Cardiac muscle cell (in vitro differentiated cells and primary cell): ENCODE results near the gene MCM10. TPM values are rescaled to one million over a fixed set of nuclear protein-coding genes. Genes with fewer than 3 reads are reported as not detected.

Experiments
- DNase-seq, 2 donors: peaks; one replicate each; pipeline versions ENCODE4 v3.0.0 to v3.0.0-alpha.2; 2010 to 2017; ENCODE audit warnings: low read depth in 1 of 2, low spot score in 1 of 2
- H3K27ac ChIP-seq: fragments of 200-600 bp; sonication (generic); 2 replicates; pipeline ENCODE4 v1.5.1; 2016
- H3K27me3 ChIP-seq: fragments of 200-600 bp; sonication (generic); 2 replicates; pipeline ENCODE4 v1.6.0; 2016; ENCODE audit warnings: control low read depth
- H3K36me3 ChIP-seq: fragments of 200-600 bp; sonication (generic); 2 replicates; pipeline ENCODE4 v1.5.1; 2016; ENCODE audit warnings: control low read depth
- H3K4me1 ChIP-seq: fragments of 200-600 bp; sonication (generic); 2 replicates; pipeline ENCODE4 v1.8.1; 2017; ENCODE audit warnings: low read depth, mild to moderate bottlenecking, mixed run types
- H3K4me3 ChIP-seq: fragments of 200-600 bp; sonication (generic); 2 replicates; pipeline ENCODE4 v1.5.1; 2016; ENCODE audit warnings: mild to moderate bottlenecking
- H3K9me3 ChIP-seq: fragments of 200-600 bp; sonication (generic); 2 replicates; pipeline ENCODE4 v1.5.1; 2017; ENCODE audit warnings: low read depth, mild to moderate bottlenecking, control low read depth
- CTCF ChIP-seq: IDR thresholded peaks from 2 replicates; pipeline ENCODE4 v1.5.1; 2012; ENCODE audit warnings: low read depth, mild to moderate bottlenecking, low read length
- polyA plus RNA-seq: library from polyadenylated mRNA; unstranded; fragments of >200 nt; fragmentation: Nextera tagmentation; extraction: Ambion mirVana; gene quantifications from 2 replicates; pipeline ENCODE4 v1.2.1, GENCODE V29; 2016
- total RNA-seq: library from RNA; depleted of rRNA; stranded (reverse); fragments of >200 nt; gene quantifications from 2 replicates; pipeline ENCODE4 v1.2.3, GENCODE V29; 2016

MCM10 gene
- total and polyA plus RNA-seq, 2 experiments from 2014 or later, result 3.9 to 10.0 TPM

- Histone ChIP-seq H3K9me3 (no peaks in the 10 kb centered on the region), H3K4me3 (no peak overlapping the region), H3K36me3 (no peaks in the 10 kb centered on the region), H3K4me1 (no peaks in the 10 kb centered on the region), H3K27me3 (no peaks in the 10 kb centered on the region), H3K27ac (no peak overlapping the region)
- no peak for TF ChIP-seq CTCF
- no peak for DNase-seq
These were observed 6.2 kb downstream of the MCM10 start for GRCh38 chr10:13167568-13167967.

GRCh38 chr10:13168781-13169180, 7.4 kb downstream of the MCM10 start:
- Histone ChIP-seq H3K4me1 (no peaks in the 10 kb centered on the region), H3K27ac (no peak overlapping the region), H3K4me3 (no peak overlapping the region), H3K27me3 (no peaks in the 10 kb centered on the region), H3K9me3 (no peaks in the 10 kb centered on the region), H3K36me3 (no peaks in the 10 kb centered on the region)
- no peak for TF ChIP-seq CTCF
- no peak for DNase-seq

- TF ChIP-seq CTCF, result no peak
- DNase-seq, result no peak
- Histone ChIP-seq H3K4me3 (no peak overlapping the region), H3K9me3 (no peaks in the 10 kb centered on the region), H3K27me3 (no peaks in the 10 kb centered on the region), H3K4me1 (no peaks in the 10 kb centered on the region), H3K27ac (no peak overlapping the region), H3K36me3 (no peaks in the 10 kb centered on the region)
These were observed 12.3 kb downstream of the MCM10 start for GRCh38 chr10:13173616-13174015.

- no peak for TF ChIP-seq CTCF
- H3K27ac ChIP-seq, result no peak overlapping the region
- H3K9me3 ChIP-seq, result no peaks in the 10 kb centered on the region
- H3K4me3 ChIP-seq, result no peak overlapping the region
- H3K4me1 ChIP-seq, result no peaks in the 10 kb centered on the region
- peaks cover 4% of the 10 kb centered on the region for H3K36me3 ChIP-seq
- no peaks in the 10 kb centered on the region for H3K27me3 ChIP-seq
- no peak for DNase-seq
These were observed 19.4 kb downstream of the MCM10 start for GRCh38 chr10:13180788-13181187.

GRCh38 chr10:13182424-13182823, 21.1 kb downstream of the MCM10 start:
- no peak overlapping the region for H3K4me3 ChIP-seq
- TF ChIP-seq CTCF, result no peak
- H3K27ac ChIP-seq, result no peak overlapping the region
- no peaks in the 10 kb centered on the region for H3K27me3 ChIP-seq
- H3K9me3 ChIP-seq, result no peaks in the 10 kb centered on the region
- no peak for DNase-seq
- H3K4me1 ChIP-seq, result no peaks in the 10 kb centered on the region
- H3K36me3 ChIP-seq, result peaks cover 8% of the 10 kb centered on the region

GRCh38 chr10:13183625-13184024, 22.3 kb downstream of the MCM10 start:
- no peaks in the 10 kb centered on the region for H3K27me3 ChIP-seq
- no peak overlapping the region for H3K27ac ChIP-seq
- no peak for TF ChIP-seq CTCF
- no peak for DNase-seq
- no peak overlapping the region for H3K4me3 ChIP-seq
- H3K36me3 ChIP-seq, result peaks cover 8% of the 10 kb centered on the region
- no peaks in the 10 kb centered on the region for H3K4me1 ChIP-seq
- H3K9me3 ChIP-seq, result no peaks in the 10 kb centered on the region
